HG03103 (cell line): ENCODE measurements around the gene ZFY.
"Not testable (repeated sequence)": the region's sequence is repeated elsewhere in the genome, so short reads cannot be mapped to it uniquely, and the experiment has no call there.

Source experiments
- ATAC-seq: cut with Tn5 transposase; IDR thresholded peaks from one replicate; pipeline ENCODE4 v1.9.1; 2021; ENCODE audit warnings: low read depth; ENCODE audit not compliant: unreplicated experiment

Gene ZFY

DNA sequence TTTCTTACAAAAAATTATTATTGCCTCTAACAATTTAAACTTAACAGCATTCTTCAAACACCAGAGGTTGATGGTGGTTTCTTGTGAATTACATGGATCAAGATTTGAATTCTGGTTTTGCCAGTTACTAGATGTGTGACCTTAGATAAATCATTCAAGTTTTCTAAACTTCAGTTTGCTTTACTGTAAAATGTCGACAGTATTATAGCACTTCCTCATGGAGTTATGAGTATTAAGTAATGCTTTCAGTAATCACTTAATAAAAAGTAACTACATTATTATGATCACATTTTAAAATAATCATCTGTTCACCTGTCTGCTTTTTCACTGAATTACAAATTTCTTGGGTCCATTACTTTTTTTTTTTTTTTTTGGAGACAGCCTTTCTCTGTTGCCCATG, 37.5 kb downstream of the ZFY start:
- no peak for ATAC-seq

- no peak for ATAC-seq
These were observed 38.0 kb downstream of the ZFY start for GRCh38 chrY:2973110-2973751.

GRCh38 chrY:2979283-2979682, 44.1 kb downstream of the ZFY start:
- ATAC-seq: no peak

DNA sequence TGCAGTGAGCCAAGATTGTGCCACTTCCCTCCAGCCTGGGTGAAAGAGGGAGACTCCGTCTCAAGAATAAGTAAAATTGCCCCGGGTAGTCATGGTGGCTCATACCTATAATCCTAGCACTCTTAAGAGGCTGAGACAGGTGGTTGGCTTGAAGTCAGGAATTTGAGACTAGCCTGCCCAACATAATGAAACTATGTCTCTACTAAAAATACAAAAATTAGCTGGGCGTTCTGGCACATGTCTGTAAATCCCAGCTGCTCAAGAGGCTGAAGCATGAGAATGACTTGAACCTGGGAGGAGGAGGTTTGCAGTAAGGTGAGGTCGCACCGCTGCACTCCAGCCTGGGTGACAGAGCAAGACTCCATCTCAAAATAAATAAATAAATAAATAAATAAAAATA, 49.3 kb downstream of the ZFY start:
- no peak for ATAC-seq

DNA sequence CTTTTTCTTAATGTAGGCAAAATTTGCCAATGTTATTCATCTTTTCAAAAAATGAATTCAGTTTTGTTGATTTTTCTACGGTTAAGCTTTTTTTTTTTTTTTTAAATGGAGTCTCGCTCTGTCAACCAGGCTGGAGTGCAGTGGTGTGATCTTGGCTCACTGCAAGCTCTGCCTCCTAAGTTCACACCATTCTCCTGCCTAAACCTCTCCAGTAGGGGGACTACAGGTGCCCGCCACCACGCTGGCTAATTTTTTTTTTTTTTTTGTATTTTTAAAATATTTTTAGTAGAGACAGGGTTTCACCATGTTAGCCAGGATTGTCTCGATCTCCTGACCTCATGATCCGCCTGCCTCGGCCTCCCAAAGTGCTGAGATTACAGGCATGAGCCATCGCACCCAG, 52.0 kb downstream of the ZFY start:
- not testable (repeated sequence) for ATAC-seq

DNA sequence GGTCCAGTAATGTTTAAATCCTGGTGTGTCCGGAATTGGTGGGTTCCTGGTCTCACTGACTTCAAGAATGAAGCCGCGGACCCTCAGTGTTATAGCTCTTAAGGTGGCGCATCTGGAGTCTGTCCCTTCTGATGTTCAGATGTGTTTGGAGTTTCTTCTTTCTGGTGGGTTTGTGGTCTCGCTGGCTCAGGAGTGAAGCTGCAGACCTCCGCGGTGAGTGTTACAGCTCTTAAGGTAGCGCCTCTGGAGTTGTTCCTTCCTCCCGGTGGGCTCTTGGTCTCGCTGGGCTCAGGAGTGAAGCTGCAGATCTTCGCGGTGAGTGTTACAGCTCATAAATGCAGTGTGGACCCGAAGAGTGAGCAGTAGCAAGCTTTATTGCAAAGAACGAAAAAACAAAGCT, 62.2 kb downstream of the ZFY start:
- ATAC-seq: not testable (repeated sequence)

GRCh38 chrY:3002190-3002589, 67.0 kb downstream of the ZFY start:
- ATAC-seq: no peak

DNA sequence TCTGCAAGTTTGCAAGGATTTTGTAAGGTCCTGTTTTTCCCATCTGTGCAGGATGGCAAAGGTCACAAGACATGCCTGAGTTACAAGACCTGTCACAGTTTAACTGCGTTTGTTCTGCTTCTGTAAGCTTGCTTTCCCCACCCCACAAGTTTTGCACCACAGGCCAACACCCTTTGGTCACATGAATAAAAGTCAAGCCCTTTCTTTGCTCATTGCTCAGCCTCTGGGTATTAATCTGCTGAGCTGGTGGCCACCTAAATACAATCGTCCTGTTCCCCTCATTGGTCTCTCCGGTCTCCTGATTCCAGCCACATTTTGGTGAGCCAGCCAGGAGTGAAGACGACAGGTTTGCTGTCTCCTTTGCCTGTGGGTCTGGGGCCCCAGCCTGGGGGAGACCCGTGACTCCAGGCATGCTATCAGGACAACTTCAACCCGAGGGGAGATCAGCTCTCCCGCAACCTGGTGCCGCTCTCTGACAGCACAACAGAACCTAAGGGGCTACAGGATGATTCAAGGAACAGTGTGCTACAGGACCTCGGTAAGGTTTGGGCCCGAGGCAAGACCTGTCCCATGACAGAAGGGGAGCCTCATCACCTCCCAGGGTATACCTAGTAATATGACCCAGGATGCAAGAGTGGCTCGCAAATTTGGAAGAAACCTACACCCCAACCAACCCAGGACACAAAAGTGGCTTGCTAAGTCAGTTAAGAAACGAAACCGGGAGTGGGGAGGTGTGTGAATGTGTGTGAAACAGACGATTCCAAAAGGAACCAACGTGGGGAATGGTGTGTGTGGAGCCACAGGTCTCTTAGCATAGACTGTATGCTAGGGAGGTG, 67.7 kb downstream of the ZFY start:
- ATAC-seq: peak; percentile 44

DNA sequence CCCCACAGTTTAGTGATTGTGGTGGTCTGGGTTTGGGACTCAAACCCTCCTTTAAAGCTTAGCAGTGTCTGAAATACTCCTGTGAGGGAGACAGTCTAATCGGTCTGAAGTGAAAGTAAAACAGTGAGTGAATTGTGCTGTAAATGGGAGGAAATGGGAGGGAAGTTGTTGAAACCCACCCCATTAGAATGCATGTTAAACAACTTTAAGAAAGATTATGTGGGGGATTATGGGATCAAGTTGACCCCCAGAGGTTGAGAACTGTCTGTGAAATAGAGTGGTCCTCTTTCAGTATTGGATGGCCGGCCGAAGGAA, 68.3 kb downstream of the ZFY start:
- no peak for ATAC-seq

GRCh38 chrY:3003846-3004245, 68.7 kb downstream of the ZFY start:
- ATAC-seq: peak; percentile 40

GRCh38 chrY:3006031-3006430, 70.8 kb downstream of the ZFY start:
- not testable (repeated sequence) for ATAC-seq

GRCh38 chrY:3007967-3008366, 72.8 kb downstream of the ZFY start:
- no peak for ATAC-seq

DNA sequence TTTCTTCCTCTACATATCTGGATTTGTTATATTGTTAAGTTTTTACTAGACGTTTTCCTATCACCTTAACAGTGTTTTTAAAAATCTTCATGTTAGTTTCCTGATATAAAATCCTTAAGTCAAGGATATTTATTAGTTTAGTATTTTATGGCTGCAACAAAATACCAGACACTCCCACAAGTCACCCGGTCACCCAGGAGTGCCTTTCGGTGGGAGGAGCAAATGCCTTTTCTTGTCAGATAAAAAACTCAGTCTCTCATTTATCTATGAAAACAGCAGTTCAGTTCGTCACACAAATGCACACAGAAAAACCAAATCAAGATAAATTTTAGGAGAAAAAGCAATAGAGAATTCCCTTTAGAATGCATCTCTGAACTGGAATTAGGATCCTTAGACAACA, 77.0 kb downstream of the ZFY start:
- no peak for ATAC-seq

GRCh38 chrY:3016594-3016993, 81.4 kb downstream of the ZFY start:
- no peak for ATAC-seq

GRCh38 chrY:3018546-3018945, 83.4 kb downstream of the ZFY start:
- no peak for ATAC-seq

DNA sequence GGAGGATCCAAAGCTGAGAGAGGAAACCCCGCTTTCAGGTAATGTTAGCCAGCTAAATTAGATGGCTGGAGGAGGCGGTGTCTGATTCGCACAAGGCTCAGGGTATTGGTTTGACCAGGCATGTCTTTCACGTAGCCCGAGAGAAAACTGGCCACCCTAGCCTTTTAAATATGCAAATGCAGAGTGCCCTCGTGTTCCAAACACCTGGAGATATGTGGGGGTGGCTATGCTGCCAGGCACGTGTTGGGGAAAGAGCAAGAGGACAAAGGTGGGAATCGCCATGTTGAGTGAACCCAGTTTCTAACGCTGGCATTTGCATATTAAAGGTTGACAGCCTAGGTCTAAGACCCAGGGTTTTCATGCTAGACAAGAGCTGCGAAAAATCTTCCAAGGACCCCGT, 84.4 kb downstream of the ZFY start:
- ATAC-seq: no peak

- ATAC-seq: no peak
These were observed 86.0 kb downstream of the ZFY start for GRCh38 chrY:3021176-3021575.

DNA sequence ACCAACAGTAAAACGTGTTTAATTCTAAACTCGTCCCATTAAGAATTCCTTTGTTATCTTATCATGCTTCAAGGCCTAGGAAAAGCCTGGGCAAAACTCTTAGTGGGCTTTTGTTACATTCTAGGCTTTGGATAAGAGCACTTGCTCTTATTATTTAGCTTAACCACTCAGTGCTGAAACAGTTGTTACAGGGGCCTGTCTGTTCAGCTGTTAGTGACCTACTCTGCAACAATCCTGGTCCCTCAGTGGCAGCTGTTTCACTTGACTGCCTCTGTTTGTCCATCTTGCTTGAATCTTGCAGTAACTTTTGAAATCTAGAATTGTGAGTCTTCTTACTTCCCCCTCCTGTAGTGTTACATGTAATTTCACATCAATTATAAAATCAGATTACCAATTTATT, 88.4 kb downstream of the ZFY start:
- no peak for ATAC-seq

DNA sequence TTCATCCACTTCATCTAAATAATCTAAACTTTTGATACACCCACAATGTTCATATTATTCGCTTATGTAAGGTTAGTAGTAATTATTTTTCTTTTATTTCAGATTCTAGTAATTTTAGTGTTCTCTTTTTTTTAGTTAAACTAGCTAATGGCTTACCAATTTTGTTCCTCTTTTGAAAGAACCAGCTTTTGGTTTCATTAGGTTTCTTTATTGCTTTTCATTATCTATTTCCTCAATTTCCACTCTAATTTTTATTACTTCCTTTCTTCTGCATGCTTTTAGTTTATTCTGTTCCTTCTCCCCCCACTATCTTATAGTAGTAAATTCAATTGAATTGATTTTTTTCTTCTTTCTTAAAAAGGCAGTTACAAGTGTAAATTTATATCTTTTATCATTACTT, 90.2 kb downstream of the ZFY start:
- ATAC-seq: no peak
